HUES48 (cell line): ENCODE results near the gene TEX35.
A peak's percentile ranks its signal among the peaks of the same experiment; 100 is the strongest.

Experiments
- H3K27ac ChIP-seq: one replicate; pipeline ENCODE4 v1.7.0; 2013; ENCODE audit warnings: low read depth, low read length, inconsistent platforms
- H3K27me3 ChIP-seq: 2 replicates; pipeline ENCODE4 v1.6.1; 2013; ENCODE audit warnings: mild to moderate bottlenecking, low read length; ENCODE audit not compliant: control insufficient read depth, insufficient read depth
- H3K36me3 ChIP-seq: 2 replicates; pipeline ENCODE4 v1.6.1; 2013; ENCODE audit warnings: low read length; ENCODE audit not compliant: control insufficient read depth, insufficient read depth
- H3K4me1 ChIP-seq: 2 replicates; pipeline ENCODE4 v1.6.1; 2013; ENCODE audit warnings: mild to moderate bottlenecking, low read length; ENCODE audit not compliant: control insufficient read depth, insufficient read depth
- H3K4me3 ChIP-seq: 2 replicates; pipeline ENCODE4 v1.5.1; 2013; ENCODE audit warnings: mild to moderate bottlenecking, low read depth, low read length
- H3K9ac ChIP-seq: 2 replicates; pipeline ENCODE4 v1.6.1; 2013; ENCODE audit warnings: mild to moderate bottlenecking, low read depth, low read length, moderate library complexity
- H3K9me3 ChIP-seq: 2 replicates; pipeline ENCODE4 v1.6.1; 2013; ENCODE audit warnings: low read length; ENCODE audit not compliant: control insufficient read depth, insufficient read depth

TEX35 gene

DNA sequence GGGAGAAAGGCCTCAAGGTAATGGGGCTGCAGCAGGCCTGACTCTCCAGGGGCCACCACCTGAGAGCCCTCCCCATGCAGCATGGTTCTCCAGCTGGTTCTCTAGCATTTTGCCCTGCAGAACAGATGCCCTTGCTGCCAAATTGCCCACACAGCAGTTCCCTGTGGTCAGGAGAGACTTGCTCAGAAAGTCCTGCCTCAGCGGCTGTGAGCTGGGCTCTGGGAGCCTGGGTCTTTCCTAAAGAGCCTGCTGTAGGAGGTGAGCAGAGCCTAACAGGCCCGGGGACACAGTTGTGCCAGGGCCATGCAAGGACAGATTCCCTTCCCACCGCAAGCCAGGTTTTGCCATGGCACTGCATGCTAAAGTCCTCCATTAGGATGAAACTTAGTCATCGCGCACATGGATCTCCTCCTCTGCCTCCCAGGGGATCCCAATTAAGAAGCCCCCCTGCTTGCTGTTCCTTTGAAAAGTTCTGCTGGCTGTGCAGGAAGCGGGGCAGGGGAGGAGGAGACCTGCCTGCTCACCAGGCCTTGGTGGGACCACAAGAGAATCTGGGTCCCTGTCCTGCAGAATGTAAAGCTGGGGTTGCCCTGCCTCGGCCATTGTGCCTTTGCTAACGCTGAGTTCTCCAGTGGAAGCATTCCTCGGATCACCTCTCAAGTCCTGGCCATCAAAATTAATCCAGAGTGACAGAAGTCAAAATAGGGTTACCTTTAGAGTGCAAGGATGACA, 21.4 kb downstream of the TEX35 start:
- H3K4me1 ChIP-seq = 0 out of 2 replicates have a peak, but pooled peaks cover 2% of the 10 kb centered on the region
- no peaks in the 10 kb centered on the region for H3K9me3 ChIP-seq
- H3K27me3 ChIP-seq = no peaks in the 10 kb centered on the region
- no peaks in the 10 kb centered on the region for H3K36me3 ChIP-seq
- H3K27ac ChIP-seq = no peak overlapping the region
- no peak overlapping the region for H3K9ac ChIP-seq
- H3K4me3 ChIP-seq = no peak overlapping the region

DNA sequence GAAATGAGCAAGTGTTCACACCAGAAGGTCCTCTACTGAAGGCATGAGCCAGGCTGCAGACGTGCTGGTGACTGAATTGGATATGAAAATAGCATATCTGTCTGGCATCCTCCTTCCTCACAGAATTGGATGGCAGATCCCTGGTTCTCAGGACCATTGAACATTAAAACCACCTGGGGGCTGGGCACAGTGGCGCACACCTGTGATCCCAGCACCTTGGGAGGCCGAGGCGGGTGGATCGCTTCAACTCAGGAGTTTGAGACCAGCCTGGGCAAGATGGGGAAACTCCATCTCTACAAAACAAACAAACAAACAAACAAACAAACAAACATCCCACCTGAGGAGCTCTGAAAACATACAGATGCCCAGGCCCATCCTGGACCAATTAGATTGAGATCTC, 23.4 kb downstream of the TEX35 start:
- no peak overlapping the region for H3K27ac ChIP-seq
- H3K27me3 ChIP-seq = no peaks in the 10 kb centered on the region
- H3K9me3 ChIP-seq = no peaks in the 10 kb centered on the region
- H3K9ac ChIP-seq = no peak overlapping the region
- H3K4me1 ChIP-seq = 0 out of 2 replicates have a peak, but pooled peaks cover 2% of the 10 kb centered on the region
- no peak overlapping the region for H3K4me3 ChIP-seq
- no peaks in the 10 kb centered on the region for H3K36me3 ChIP-seq

- no peak overlapping the region for H3K27ac ChIP-seq
These were observed 24.0 kb downstream of the TEX35 start for GRCh38 chr1:178536844-178537371.

DNA sequence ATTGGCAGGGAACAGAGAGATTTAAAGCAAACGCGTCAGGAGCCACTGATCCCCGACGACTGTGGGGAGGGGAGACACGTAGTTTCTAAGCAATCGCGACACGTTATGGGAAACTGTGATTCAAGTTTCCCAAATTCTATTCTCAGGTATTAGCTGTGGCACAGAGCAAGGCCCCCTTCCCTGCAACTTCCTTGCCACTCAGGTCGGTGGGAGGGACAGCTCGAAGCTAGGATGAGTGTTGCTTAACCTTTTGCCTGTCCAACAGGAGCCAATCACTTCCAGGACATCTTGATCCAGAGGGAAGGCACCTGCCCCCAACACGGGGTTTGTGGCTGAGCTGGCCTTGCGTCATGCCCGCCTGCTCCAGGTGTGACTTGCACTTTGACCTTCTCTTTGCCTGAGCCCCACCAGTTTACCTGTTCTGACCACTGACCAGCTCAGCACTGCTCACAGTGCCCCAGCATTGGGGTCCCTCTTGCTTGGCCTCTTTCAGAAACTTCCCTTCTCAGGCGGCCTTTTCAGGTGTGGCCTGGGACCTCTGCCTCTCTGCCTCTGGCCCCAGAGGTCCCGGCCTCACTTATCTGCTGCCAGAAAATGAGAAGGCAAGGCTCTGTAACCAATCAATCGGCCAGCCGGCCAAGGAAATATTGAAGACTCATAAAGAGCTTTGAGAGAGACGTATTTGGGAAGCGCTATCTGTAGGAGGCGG, 24.6 kb downstream of the TEX35 start:
- Histone ChIP-seq H3K27me3 (no peaks in the 10 kb centered on the region), H3K4me3 (no peak overlapping the region), H3K4me1 (0 out of 2 replicates have a peak, but pooled peaks cover under 1% of the 10 kb centered on the region), H3K9ac (no peak overlapping the region), H3K9me3 (no peaks in the 10 kb centered on the region), H3K27ac (no peak overlapping the region), H3K36me3 (no peaks in the 10 kb centered on the region)

More at GRCh38 chr1:178536844-178537371, 24.0 kb downstream of the TEX35 start:
- H3K4me3 ChIP-seq = no peak overlapping the region
- no peak overlapping the region for H3K9ac ChIP-seq
- H3K9me3 ChIP-seq = no peaks in the 10 kb centered on the region
- no peaks in the 10 kb centered on the region for H3K36me3 ChIP-seq
- no peaks in the 10 kb centered on the region for H3K27me3 ChIP-seq
- H3K4me1 ChIP-seq = 0 out of 2 replicates have a peak, but pooled peaks cover 2% of the 10 kb centered on the region

- no peak overlapping the region for H3K9ac ChIP-seq
- H3K4me3 ChIP-seq = no peak overlapping the region
- H3K27ac ChIP-seq = no peak overlapping the region
- no peaks in the 10 kb centered on the region for H3K9me3 ChIP-seq
- H3K36me3 ChIP-seq = no peaks in the 10 kb centered on the region
- no peaks in the 10 kb centered on the region for H3K27me3 ChIP-seq
- no peaks in the 10 kb centered on the region; the same call in 1 of the 2 replicates for H3K4me1 ChIP-seq
These were observed 25.4 kb downstream of the TEX35 start for GRCh38 chr1:178538192-178538916.

DNA sequence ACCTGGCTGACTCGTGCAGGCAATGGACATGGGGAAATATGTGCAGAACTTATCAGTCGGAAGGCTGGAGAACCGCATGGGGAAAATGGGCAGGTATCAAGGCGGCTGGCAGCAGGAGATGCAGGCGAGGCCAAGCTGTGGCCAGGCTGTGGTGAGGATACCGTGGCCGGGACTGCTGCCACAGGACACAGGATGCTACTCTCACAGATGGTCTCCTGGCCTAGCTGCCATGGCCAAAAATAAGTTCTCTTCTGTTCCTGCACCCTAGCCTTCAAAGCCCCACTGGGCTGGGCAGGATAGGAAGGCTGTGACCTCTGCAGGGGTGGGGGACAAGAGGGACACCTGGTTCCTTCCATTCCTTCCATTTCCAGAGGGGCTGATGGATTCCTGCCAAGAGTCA, 26.4 kb downstream of the TEX35 start:
- H3K9me3 ChIP-seq = no peaks in the 10 kb centered on the region
- H3K27me3 ChIP-seq = no peaks in the 10 kb centered on the region
- H3K27ac ChIP-seq = no peak overlapping the region
- no peak overlapping the region for H3K9ac ChIP-seq
- no peaks in the 10 kb centered on the region; the same call in 1 of the 2 replicates for H3K4me1 ChIP-seq
- no peaks in the 10 kb centered on the region for H3K36me3 ChIP-seq
- no peak overlapping the region for H3K4me3 ChIP-seq

DNA sequence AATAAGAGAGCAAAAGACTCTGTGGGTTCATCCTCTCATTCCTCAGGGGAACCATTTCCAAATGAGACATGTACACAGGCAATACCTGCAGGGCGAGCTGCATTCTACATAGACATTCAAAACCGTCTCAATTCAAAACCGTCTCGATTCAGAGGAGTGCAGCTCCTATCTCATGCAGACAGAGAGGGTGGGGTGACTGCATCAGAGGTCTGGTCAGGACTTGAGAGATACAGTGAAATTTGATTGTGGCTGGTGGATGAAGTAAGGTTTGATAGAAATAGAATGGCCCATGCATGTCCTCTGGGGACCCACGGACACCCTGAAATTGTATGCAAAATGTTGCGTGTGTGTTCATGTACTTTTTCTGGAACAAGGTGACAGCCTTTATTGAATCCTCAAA, 27.3 kb downstream of the TEX35 start:
- no peaks in the 10 kb centered on the region for H3K9me3 ChIP-seq
- no peak overlapping the region for H3K27ac ChIP-seq
- no peak overlapping the region for H3K9ac ChIP-seq
- H3K27me3 ChIP-seq = no peaks in the 10 kb centered on the region
- no peaks in the 10 kb centered on the region; the same call in 1 of the 2 replicates for H3K4me1 ChIP-seq
- H3K36me3 ChIP-seq = no peaks in the 10 kb centered on the region
- H3K4me3 ChIP-seq = no peak overlapping the region

DNA sequence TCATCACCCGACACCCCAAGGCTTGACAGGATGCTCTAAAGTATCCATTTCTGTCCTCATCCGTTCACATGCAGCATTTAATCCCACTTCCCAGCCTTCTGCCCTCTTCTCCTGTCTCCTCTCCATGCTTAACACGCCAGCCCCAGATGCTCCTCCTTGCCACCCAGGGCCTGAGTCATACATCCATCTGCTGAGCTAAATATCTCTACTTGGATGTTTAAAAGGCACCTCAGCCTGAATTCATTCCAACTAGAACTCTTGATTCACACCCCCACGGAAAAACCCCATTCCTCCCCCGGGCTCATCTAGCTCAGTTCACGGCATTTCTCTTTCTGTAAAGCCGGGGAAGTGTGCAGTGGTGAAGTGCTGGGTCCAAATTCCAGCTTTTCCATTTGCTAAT, 27.7 kb downstream of the TEX35 start:
- Histone ChIP-seq H3K27ac (no peak overlapping the region), H3K27me3 (no peaks in the 10 kb centered on the region), H3K4me3 (no peak overlapping the region), H3K9me3 (no peaks in the 10 kb centered on the region), H3K36me3 (peaks cover 4% of the 10 kb centered on the region), H3K4me1 (no peaks in the 10 kb centered on the region; the same call in 1 of the 2 replicates), H3K9ac (no peak overlapping the region)

DNA sequence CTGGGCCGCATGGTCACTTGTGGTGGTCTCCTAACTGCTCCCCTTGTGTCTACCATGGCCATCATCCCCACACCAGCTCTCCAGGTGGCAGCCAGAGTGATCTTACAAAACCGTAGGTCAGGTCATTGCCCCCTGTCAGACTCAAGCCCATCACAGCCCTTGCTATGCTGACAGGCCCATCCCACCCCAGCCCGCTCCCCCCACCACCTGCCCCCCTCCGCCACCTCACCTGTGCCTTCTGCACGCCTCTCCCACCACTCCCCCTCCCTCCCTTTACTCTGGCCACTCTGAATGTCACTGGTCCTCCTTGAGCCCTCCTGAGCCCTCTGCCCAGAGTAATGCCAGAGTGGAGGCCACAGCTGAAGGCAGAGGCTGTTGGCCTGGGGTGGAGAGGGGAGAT, 28.5 kb downstream of the TEX35 start:
- Histone ChIP-seq H3K27ac (no peak overlapping the region), H3K4me3 (peak overlapping the region; percentile 95), H3K27me3 (no peaks in the 10 kb centered on the region), H3K36me3 (peaks cover 8% of the 10 kb centered on the region), H3K9ac (no peak overlapping the region), H3K4me1 (no peaks in the 10 kb centered on the region; the same call in 1 of the 2 replicates), H3K9me3 (no peaks in the 10 kb centered on the region)

- peaks cover 8% of the 10 kb centered on the region for H3K36me3 ChIP-seq
These were observed 29.1 kb downstream of the TEX35 start for GRCh38 chr1:178541829-178542553.

More at GRCh38 chr1:178541829-178542553, 29.1 kb downstream of the TEX35 start:
- Histone ChIP-seq H3K27ac (peak overlapping the region; percentile 31), H3K27me3 (no peaks in the 10 kb centered on the region), H3K4me3 (peak overlapping the region; percentile 95), H3K4me1 (no peaks in the 10 kb centered on the region; the same call in 1 of the 2 replicates), H3K9ac (peak overlapping the region; percentile 63), H3K9me3 (no peaks in the 10 kb centered on the region)
